Lower lobe of right lung (tissue), 2 donors: ENCODE measurements around the gene FBF1. TPM values are rescaled to one million over a fixed set of nuclear protein-coding genes. Genes with fewer than 3 reads are reported as not detected.
"Not testable (repeated sequence)": the region's sequence is repeated elsewhere in the genome, so short reads cannot be mapped to it uniquely, and the experiment has no call there.

Source experiments
- ATAC-seq, 2 donors: fragments of 200-7000 bp; cut with Tn5 transposase; one replicate each; pipeline ENCODE4 v1.9.1; 2020 to 2022; ENCODE audit warnings: mild to moderate bottlenecking in 2 of 2, moderate library complexity in 2 of 2
- DNase-seq: peaks from one replicate; pipeline ENCODE4 v3.0.0-alpha.2; 2020
- H3K27ac ChIP-seq: fragments of 200-600 bp; one replicate; pipeline ENCODE4 v1.8.0; 2022
- H3K27me3 ChIP-seq: fragments of 200-600 bp; one replicate; pipeline ENCODE4 v1.8.0; 2022; ENCODE audit warnings: low read depth
- H3K36me3 ChIP-seq: fragments of 200-600 bp; one replicate; pipeline ENCODE4 v1.8.0; 2022; ENCODE audit warnings: mild to moderate bottlenecking
- H3K4me1 ChIP-seq: fragments of 200-600 bp; one replicate; pipeline ENCODE4 v1.8.0; 2022
- H3K4me3 ChIP-seq: fragments of 200-600 bp; one replicate; pipeline ENCODE4 v1.8.0; 2022; ENCODE audit warnings: mild to moderate bottlenecking
- H3K9me3 ChIP-seq: fragments of 200-600 bp; one replicate; pipeline ENCODE4 v1.8.0; 2022
- CTCF ChIP-seq: fragments of 200-600 bp; IDR thresholded peaks from one replicate; pipeline ENCODE4 v1.8.0; 2022; ENCODE audit warnings: antibody characterized with exemption, mild to moderate bottlenecking
- intact Hi-C: fragments of 100-400 bp; cut with DNase I; formaldehyde crosslinking; loops from one replicate; pipeline ENCODE4 v1.11.0; 2022
- total RNA-seq: library from RNA; stranded (reverse); fragmentation: NEBNext Ultra II Directional; extraction: Animal tissue kit (Norgen Biotek cat#: 25700); gene quantifications from one replicate; pipeline ENCODE4 v1.2.1, GENCODE V29; 2021
- donor health status: DM: no; HTN: yes; CAD: no; lungs with severe emphysema.

FBF1 gene
- total RNA-seq, 1 donor from 2014 or later = 13.1 TPM

DNA sequence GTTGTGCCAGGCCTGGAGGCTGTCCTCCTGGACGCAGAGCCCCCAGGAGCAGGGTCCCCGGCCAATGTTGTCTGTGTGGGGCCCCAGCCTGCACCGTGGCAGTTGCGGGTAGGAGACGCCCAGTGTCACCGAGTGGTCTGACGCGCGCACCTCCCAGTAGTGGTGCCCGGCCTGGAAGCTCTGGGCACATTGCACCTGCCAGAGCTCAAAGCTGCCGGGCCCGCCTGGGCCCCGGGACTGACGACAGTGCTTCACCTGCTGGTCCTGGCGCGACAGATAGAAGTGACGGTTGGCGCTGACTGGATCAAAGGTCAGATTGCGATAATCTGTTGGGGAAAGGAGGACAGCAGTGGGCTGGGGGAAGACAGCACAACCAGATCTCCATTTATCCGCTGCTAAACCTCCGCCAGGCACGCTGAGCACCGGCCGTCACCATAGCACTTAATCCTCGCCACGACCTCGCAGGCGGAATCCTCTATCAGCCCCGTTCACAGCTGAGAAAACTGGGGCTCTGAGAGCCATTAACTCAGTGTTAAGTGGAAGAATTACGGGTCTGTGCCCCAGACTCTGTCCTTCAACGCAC, 49.7 kb downstream of the FBF1 start:
- Histone ChIP-seq H3K27me3 (no peaks in the 10 kb centered on the region), H3K27ac (no peak overlapping the region), H3K36me3 (peaks cover 35% of the 10 kb centered on the region), H3K9me3 (no peaks in the 10 kb centered on the region), H3K4me3 (no peak overlapping the region), H3K4me1 (peaks cover 21% of the 10 kb centered on the region)
- ATAC-seq (no peak), DNase-seq (no peak)
- intact Hi-C loops = no loop called here
- no peak for TF ChIP-seq CTCF

GRCh38 chr17:75889454-75889853, 51.4 kb downstream of the FBF1 start:
- Histone ChIP-seq H3K27me3 (no peaks in the 10 kb centered on the region), H3K4me3 (no peak overlapping the region), H3K9me3 (no peaks in the 10 kb centered on the region), H3K36me3 (peaks cover 35% of the 10 kb centered on the region), H3K4me1 (peaks cover 13% of the 10 kb centered on the region), H3K27ac (no peak overlapping the region)
- ATAC-seq = no peak
- no peak for DNase-seq
- intact Hi-C loops = no loop called here
- no peak for TF ChIP-seq CTCF

GRCh38 chr17:75888484-75888883, 52.4 kb downstream of the FBF1 start:
- no peak overlapping the region for H3K4me3 ChIP-seq
- TF ChIP-seq CTCF = no peak
- peaks cover 8% of the 10 kb centered on the region for H3K4me1 ChIP-seq
- H3K27me3 ChIP-seq = no peaks in the 10 kb centered on the region
- H3K27ac ChIP-seq = no peak overlapping the region
- H3K36me3 ChIP-seq = peaks cover 35% of the 10 kb centered on the region
- DNase-seq (no peak), ATAC-seq (no peak)
- intact Hi-C loops = no loop called here
- no peaks in the 10 kb centered on the region for H3K9me3 ChIP-seq

DNA sequence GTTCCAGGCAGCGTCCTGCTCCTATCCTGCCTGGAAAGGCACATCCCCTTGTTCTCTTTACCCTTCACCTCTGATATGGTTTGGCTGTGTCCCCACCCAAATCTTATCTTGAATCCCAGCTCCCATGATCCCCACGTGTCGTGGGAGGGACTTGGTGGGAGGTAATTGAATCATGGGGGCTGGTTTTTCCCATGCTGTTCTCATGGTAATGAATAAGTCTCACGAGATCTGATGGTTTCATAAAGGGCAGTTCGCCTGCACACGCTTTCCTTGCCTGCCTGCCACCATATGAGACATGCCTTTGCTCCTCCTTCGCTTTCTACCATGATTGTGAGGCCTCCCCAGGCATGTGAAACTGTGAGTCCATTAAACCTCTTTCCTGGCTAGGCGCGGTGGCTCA, 55.0 kb downstream of the FBF1 start:
- H3K27me3 ChIP-seq, intact Hi-C loops, DNase-seq, H3K9me3 ChIP-seq, H3K4me3 ChIP-seq, H3K27ac ChIP-seq, H3K4me1 ChIP-seq, ATAC-seq: not testable (repeated sequence)
- peaks cover 16% of the 10 kb centered on the region for H3K36me3 ChIP-seq

DNA sequence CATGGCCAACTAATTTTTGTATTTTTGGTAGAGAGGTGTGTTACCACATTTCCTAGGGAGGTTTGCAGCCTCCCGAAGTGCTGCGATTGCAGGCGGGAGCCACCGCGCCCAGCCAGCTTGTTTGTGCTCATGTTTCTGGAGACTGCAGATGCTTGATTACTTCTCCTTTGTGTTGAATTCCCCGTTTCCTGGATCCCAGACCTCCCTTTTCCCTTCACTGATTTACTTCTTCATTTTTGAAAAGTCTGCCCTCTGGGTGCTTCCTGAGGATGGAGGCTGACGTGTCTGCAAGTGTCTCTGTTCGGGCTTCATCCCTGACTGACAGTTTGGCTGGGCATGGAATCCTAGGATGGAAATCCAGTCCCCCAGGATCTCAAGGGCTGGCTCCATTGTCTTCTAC, 55.4 kb downstream of the FBF1 start:
- TF ChIP-seq CTCF = no peak
- no peaks in the 10 kb centered on the region for H3K27me3 ChIP-seq
- no peak overlapping the region for H3K27ac ChIP-seq
- H3K9me3 ChIP-seq = no peaks in the 10 kb centered on the region
- no peak for ATAC-seq
- intact Hi-C loops = no loop called here
- H3K4me3 ChIP-seq = no peak overlapping the region
- H3K36me3 ChIP-seq = peaks cover 12% of the 10 kb centered on the region
- no peak for DNase-seq
- peaks cover 8% of the 10 kb centered on the region for H3K4me1 ChIP-seq

DNA sequence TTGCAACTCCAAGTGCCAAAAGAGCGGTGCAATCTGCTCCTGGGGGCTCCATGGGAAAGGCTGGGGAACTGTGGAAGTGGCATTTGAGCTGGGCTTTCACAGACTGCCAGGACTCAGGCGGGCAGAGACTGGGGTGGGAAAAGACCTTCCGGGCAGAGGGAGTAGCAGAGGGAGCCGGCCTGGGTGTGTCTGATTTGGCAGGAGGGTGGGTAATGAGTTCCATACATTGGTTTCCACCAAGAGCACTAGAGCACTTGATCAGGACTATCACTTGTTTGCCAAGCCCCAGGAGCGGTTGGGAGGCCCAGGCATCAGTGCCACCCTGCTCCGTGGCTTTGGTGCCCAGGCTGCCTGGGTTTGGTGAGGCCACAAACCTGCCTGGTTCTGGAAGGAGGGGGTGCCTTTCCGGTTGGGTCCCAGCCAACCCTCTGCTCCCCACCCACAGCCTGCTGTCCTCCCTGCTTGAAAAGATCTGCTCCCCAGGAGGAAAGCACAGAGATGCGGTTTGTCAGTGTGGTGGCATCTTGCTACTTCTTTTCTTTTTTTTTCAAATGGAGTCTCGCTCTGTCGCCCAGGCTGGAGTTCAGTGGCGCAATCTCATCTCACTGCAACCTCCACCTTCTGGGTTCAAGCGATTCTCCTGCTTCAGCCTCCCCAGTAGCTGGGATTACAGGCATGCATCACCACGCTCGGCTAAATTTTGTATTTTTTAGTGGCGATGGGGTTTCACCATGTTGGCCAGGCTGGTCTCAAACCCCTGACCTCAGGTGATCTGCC, 59.0 kb downstream of the FBF1 start:
- Histone ChIP-seq H3K27me3 (no peaks in the 10 kb centered on the region), H3K4me1 (peaks cover 21% of the 10 kb centered on the region), H3K27ac (no peak overlapping the region), H3K4me3 (no peak overlapping the region), H3K9me3 (no peaks in the 10 kb centered on the region), H3K36me3 (no peaks in the 10 kb centered on the region)
- no peak for ATAC-seq
- no peak for DNase-seq
- TF ChIP-seq CTCF = no peak
- intact Hi-C loops = no loop called here
